ENCODE results near the gene GSTO1.

DNA sequence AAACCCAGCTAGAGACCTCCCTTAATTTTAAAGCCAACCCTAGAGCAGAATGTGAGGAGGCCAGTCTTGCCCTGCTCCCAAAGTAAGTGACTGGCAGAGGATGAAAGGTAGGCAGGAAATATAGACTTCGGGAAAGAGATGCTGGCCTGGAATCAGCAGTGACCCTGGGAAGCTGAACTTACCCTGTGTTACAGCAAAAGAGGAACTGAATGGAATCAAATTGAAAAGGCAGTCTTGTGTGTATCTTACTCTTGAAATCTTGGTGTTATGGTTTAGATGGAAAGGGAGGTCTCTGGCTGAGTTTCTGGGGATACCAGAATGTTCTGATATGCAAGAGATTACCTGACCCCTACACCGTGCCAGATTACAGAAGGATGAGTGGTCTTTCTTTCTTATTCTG, 14.6 kb upstream of the GSTO1 start:
- TF ChIP-seq, protein P1, sequence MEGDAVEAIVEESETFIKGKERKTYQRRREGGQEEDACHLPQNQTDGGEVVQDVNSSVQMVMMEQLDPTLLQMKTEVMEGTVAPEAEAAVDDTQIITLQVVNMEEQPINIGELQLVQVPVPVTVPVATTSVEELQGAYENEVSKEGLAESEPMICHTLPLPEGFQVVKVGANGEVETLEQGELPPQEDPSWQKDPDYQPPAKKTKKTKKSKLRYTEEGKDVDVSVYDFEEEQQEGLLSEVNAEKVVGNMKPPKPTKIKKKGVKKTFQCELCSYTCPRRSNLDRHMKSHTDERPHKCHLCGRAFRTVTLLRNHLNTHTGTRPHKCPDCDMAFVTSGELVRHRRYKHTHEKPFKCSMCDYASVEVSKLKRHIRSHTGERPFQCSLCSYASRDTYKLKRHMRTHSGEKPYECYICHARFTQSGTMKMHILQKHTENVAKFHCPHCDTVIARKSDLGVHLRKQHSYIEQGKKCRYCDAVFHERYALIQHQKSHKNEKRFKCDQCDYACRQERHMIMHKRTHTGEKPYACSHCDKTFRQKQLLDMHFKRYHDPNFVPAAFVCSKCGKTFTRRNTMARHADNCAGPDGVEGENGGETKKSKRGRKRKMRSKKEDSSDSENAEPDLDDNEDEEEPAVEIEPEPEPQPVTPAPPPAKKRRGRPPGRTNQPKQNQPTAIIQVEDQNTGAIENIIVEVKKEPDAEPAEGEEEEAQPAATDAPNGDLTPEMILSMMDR (IDR thresholded peaks at IDR 0.05), result no peak
- no peak for TF ChIP-seq EZH2 (IDR thresholded peaks at IDR 0.05; ENCODE audit: borderline replicate concordance, insufficient read depth, low read depth, low read length, poor library complexity, severe bottlenecking)
